ENCODE data around the gene CFAP77.

GRCh38 chr9:132408521-132408920 is 1.5 kb upstream of the CFAP77 start:
- TF ChIP-seq CTCF (IDR thresholded peaks at IDR 0.05; ENCODE audit: poor library complexity, severe bottlenecking) (no peak), EZH2 (IDR thresholded peaks at IDR 0.05; ENCODE audit: borderline replicate concordance, insufficient read depth, low read length, poor library complexity, severe bottlenecking) (no peak), POLR2AphosphoS5 (IDR thresholded peaks at IDR 0.05) (no peak), EP300 (conservative IDR thresholded peaks at IDR 0.05; ENCODE audit: poor library complexity, severe bottlenecking) (no peak), TAF1 (IDR thresholded peaks at IDR 0.05; ENCODE audit: low read depth) (no peak), RAD21 (conservative IDR thresholded peaks at IDR 0.05) (no peak), MXI1 (conservative IDR thresholded peaks at IDR 0.05; ENCODE audit: poor library complexity, severe bottlenecking) (no peak), REST (IDR thresholded peaks at IDR 0.05; ENCODE audit: borderline replicate concordance) (no peak)
